ENCODE data around the gene DIPK1C.

The DIPK1C gene

GRCh38 chr18:74389171-74389927 is 67.8 kb downstream of the DIPK1C start:
- DNase-seq (ENCODE audit: low spot score): no peak

- no peak for DNase-seq (ENCODE audit: low spot score)
Observed at GRCh38 chr18:74388227-74388626, 68.9 kb downstream of the DIPK1C start.

- DNase-seq (ENCODE audit: low spot score): no peak
Observed at GRCh38 chr18:74387383-74387782, 69.7 kb downstream of the DIPK1C start.
